Prostate gland (tissue), 2 donors: ENCODE measurements around the gene CABCOCO1. TPM values are rescaled to one million over a fixed set of nuclear protein-coding genes. Genes with fewer than 3 reads are reported as not detected.
A peak's percentile ranks its signal among the peaks of the same experiment; 100 is the strongest.

Source experiments
- DNase-seq: peaks from one replicate; pipeline ENCODE4 v3.0.0-alpha.2; 2019; ENCODE audit warnings: low spot score
- H3K27ac ChIP-seq, 2 donors: fragments of 200-600 bp; sonication (generic); 2 replicates each; pipeline ENCODE4 v1.5.1; 2017 to 2019
- H3K27me3 ChIP-seq: fragments of 200-600 bp; sonication (generic); replicated peaks from 2 replicates; pipeline ENCODE4 v1.5.1; 2019; ENCODE audit not compliant: insufficient read depth
- H3K36me3 ChIP-seq, 2 donors: fragments of 200-600 bp; sonication (generic); 1 replicate in 1 of 2; 2 replicates in 1 of 2; pipeline versions ENCODE4 v1.5.1 to v1.8.1; 2017 to 2019
- H3K4me1 ChIP-seq: fragments of 200-600 bp; sonication (generic); replicated peaks from 2 replicates; pipeline ENCODE4 v1.5.1; 2019
- H3K4me3 ChIP-seq, 2 donors: fragments of 200-600 bp; sonication (generic); 2 replicates each; pipeline ENCODE4 v1.5.1; 2017 to 2019
- H3K9me3 ChIP-seq: fragments of 200-600 bp; sonication (generic); 2 replicates; pipeline ENCODE4 v1.5.1; 2017
- CTCF ChIP-seq, 4 experiments: fragments of 200-600 bp in 2 of 4; fragments of 450-650 bp in 2 of 4; sonication (generic) in 2 of 4; IDR thresholded peaks; 1 replicate in 3 of 4; 2 replicates in 1 of 4; pipeline ENCODE4 v1.5.1; 2016 to 2019; ENCODE audit warnings: antibody characterized with exemption in 4 of 4, mild to moderate bottlenecking in 2 of 4, moderate library complexity in 2 of 4
- POLR2A ChIP-seq: fragments of 450-650 bp; IDR thresholded peaks from one replicate; pipeline ENCODE4 v1.6.1; 2016; ENCODE audit warnings: antibody characterized with exemption, mild to moderate bottlenecking
- POLR2AphosphoS5 ChIP-seq: sonication (generic); formaldehyde crosslinking; IDR thresholded peaks from one replicate; pipeline ENCODE4 v1.6.1; 2017; ENCODE audit warnings: antibody characterized with exemption
- WGBS: methylation state at CpG from one replicate; pipeline ENCODE4 v1.1.5; 2018; 5-methylcytosine and 5-hydroxymethylcytosine counted together
- intact Hi-C: fragments of 100-400 bp; cut with DNase I; formaldehyde crosslinking; loops from one replicate; pipeline ENCODE4 v1.14.2; 2022
- total RNA-seq, 2 donors: library from RNA; depleted of rRNA; stranded (reverse); fragments of >200 nt; gene quantifications; one replicate each; pipeline ENCODE4 v1.1.0, GENCODE V29; 2016

Gene CABCOCO1
- total RNA-seq, 2 donors from 2014 or later = 1.0 to 1.9 TPM

- no peak overlapping the region for H3K4me3 ChIP-seq
- 51% methylated on average over 2 of the region's 2 CpGs for WGBS
- no peak overlapping the region for H3K27ac ChIP-seq
- no peak for DNase-seq
- no peaks in the 10 kb centered on the region for H3K27me3 ChIP-seq
- H3K36me3 ChIP-seq = no peaks in the 10 kb centered on the region
- intact Hi-C loops = no loop called here
- peaks cover 7% of the 10 kb centered on the region for H3K4me1 ChIP-seq
- TF ChIP-seq POLR2AphosphoS5 = no peak
- TF ChIP-seq CTCF (IDR thresholded peaks at IDR 0.05) = no peak
- H3K9me3 ChIP-seq = no peaks in the 10 kb centered on the region
These were observed 44.3 kb upstream of the CABCOCO1 start for GRCh38 chr10:61618388-61618961.

GRCh38 chr10:61620506-61620905 is 42.2 kb upstream of the CABCOCO1 start:
- TF ChIP-seq POLR2AphosphoS5 = no peak
- no peak for TF ChIP-seq POLR2A
- no peak for TF ChIP-seq CTCF (IDR thresholded peaks at IDR 0.05)
- intact Hi-C loops = no loop called here
- H3K9me3 ChIP-seq = no peaks in the 10 kb centered on the region
- no peaks in the 10 kb centered on the region for H3K36me3 ChIP-seq
- H3K4me3 ChIP-seq = no peak overlapping the region
- peaks cover 8% of the 10 kb centered on the region for H3K4me1 ChIP-seq
- H3K27ac ChIP-seq = no peak overlapping the region
- H3K27me3 ChIP-seq = no peaks in the 10 kb centered on the region
- DNase-seq = no peak

GRCh38 chr10:61621605-61622051 is 41.1 kb upstream of the CABCOCO1 start:
- Histone ChIP-seq H3K4me3 (no peak overlapping the region), H3K4me1 (peaks cover 8% of the 10 kb centered on the region), H3K9me3 (no peaks in the 10 kb centered on the region), H3K27me3 (no peaks in the 10 kb centered on the region), H3K27ac (no peak overlapping the region), H3K36me3 (no peaks in the 10 kb centered on the region)
- intact Hi-C loops = no loop called here
- WGBS = 32% methylated on average over 10 of the region's 10 CpGs
- no peak for DNase-seq
- no peak for TF ChIP-seq POLR2AphosphoS5
- no peak for TF ChIP-seq CTCF (IDR thresholded peaks at IDR 0.05)
- no peak for TF ChIP-seq POLR2A

GRCh38 chr10:61623161-61623560 is 39.6 kb upstream of the CABCOCO1 start:
- peak overlapping the region in 1 of 2 donors; percentile 6 for H3K27ac ChIP-seq
- H3K36me3 ChIP-seq = no peaks in the 10 kb centered on the region
- intact Hi-C loops = no loop called here
- H3K9me3 ChIP-seq = no peaks in the 10 kb centered on the region
- WGBS = 9% methylated on average over 4 of the region's 4 CpGs
- TF ChIP-seq POLR2AphosphoS5 = no peak
- TF ChIP-seq POLR2A = no peak
- TF ChIP-seq CTCF (IDR thresholded peaks at IDR 0.05) = no peak
- no peak overlapping the region for H3K4me3 ChIP-seq
- no peaks in the 10 kb centered on the region for H3K27me3 ChIP-seq
- H3K4me1 ChIP-seq = peaks cover 8% of the 10 kb centered on the region
- no peak for DNase-seq

GRCh38 chr10:61626209-61626608 is 36.5 kb upstream of the CABCOCO1 start:
- H3K4me1 ChIP-seq = peaks cover 8% of the 10 kb centered on the region
- no peak overlapping the region for H3K4me3 ChIP-seq
- DNase-seq = no peak
- no peak for TF ChIP-seq CTCF (IDR thresholded peaks at IDR 0.05)
- TF ChIP-seq POLR2AphosphoS5 = no peak
- no peak for TF ChIP-seq POLR2A
- H3K36me3 ChIP-seq = no peaks in the 10 kb centered on the region
- intact Hi-C loops = no loop called here
- no peaks in the 10 kb centered on the region for H3K9me3 ChIP-seq
- H3K27ac ChIP-seq = no peak overlapping the region
- H3K27me3 ChIP-seq = no peaks in the 10 kb centered on the region
- WGBS = 100% methylated on average over 2 of the region's 2 CpGs
